ENCODE data around the gene OR2A1.
"Not testable (repeated sequence)": the region's sequence is repeated elsewhere in the genome, so short reads cannot be mapped to it uniquely, and the experiment has no call there.

GRCh38 chr7:144321677-144322206, 9.5 kb downstream of the OR2A1 start:
- TF ChIP-seq, protein P1, sequence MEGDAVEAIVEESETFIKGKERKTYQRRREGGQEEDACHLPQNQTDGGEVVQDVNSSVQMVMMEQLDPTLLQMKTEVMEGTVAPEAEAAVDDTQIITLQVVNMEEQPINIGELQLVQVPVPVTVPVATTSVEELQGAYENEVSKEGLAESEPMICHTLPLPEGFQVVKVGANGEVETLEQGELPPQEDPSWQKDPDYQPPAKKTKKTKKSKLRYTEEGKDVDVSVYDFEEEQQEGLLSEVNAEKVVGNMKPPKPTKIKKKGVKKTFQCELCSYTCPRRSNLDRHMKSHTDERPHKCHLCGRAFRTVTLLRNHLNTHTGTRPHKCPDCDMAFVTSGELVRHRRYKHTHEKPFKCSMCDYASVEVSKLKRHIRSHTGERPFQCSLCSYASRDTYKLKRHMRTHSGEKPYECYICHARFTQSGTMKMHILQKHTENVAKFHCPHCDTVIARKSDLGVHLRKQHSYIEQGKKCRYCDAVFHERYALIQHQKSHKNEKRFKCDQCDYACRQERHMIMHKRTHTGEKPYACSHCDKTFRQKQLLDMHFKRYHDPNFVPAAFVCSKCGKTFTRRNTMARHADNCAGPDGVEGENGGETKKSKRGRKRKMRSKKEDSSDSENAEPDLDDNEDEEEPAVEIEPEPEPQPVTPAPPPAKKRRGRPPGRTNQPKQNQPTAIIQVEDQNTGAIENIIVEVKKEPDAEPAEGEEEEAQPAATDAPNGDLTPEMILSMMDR (IDR thresholded peaks at IDR 0.05; ENCODE audit: low read length): not testable (repeated sequence)
- not testable (repeated sequence) for TF ChIP-seq EZH2 (IDR thresholded peaks at IDR 0.05; ENCODE audit: borderline replicate concordance, low read length)
